Measurements from ENCODE around the gene RRM2.

The RRM2 gene

GRCh38 chr2:10163498-10164486 lies 41.3 kb downstream of the RRM2 start:
- Histone ChIP-seq H3F3A (ENCODE audit: insufficient read depth, low read length) (no peaks in the 10 kb centered on the region), H3K9me2 (replicated peaks; ENCODE audit: insufficient read depth, low read length) (no peaks in the 10 kb centered on the region), H3K4me1 (ENCODE audit: low read length) (no peaks in the 10 kb centered on the region), H3K36me3 (replicated peaks; ENCODE audit: insufficient read depth, low read length) (no peaks in the 10 kb centered on the region), H3K4me3 (ENCODE audit: low read length) (no peak overlapping the region), H2AFZ (ENCODE audit: low read length) (no peak overlapping the region), H3K4me2 (ENCODE audit: low read depth, low read length) (no peak overlapping the region), H3K27me3 (replicated peaks; ENCODE audit: insufficient read depth, low read length) (no peaks in the 10 kb centered on the region), H3K9me3 (replicated peaks; ENCODE audit: insufficient read depth, low read length) (no peaks in the 10 kb centered on the region), H3K27ac (ENCODE audit: low read length) (no peak overlapping the region), H3K79me2 (ENCODE audit: low read length) (no peaks in the 10 kb centered on the region), H4K20me1 (ENCODE audit: insufficient read depth, low read length) (no peaks in the 10 kb centered on the region), H3K9ac (ENCODE audit: low read length) (no peak overlapping the region)
- TF ChIP-seq, protein P1, sequence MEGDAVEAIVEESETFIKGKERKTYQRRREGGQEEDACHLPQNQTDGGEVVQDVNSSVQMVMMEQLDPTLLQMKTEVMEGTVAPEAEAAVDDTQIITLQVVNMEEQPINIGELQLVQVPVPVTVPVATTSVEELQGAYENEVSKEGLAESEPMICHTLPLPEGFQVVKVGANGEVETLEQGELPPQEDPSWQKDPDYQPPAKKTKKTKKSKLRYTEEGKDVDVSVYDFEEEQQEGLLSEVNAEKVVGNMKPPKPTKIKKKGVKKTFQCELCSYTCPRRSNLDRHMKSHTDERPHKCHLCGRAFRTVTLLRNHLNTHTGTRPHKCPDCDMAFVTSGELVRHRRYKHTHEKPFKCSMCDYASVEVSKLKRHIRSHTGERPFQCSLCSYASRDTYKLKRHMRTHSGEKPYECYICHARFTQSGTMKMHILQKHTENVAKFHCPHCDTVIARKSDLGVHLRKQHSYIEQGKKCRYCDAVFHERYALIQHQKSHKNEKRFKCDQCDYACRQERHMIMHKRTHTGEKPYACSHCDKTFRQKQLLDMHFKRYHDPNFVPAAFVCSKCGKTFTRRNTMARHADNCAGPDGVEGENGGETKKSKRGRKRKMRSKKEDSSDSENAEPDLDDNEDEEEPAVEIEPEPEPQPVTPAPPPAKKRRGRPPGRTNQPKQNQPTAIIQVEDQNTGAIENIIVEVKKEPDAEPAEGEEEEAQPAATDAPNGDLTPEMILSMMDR (IDR thresholded peaks at IDR 0.05; ENCODE audit: low read length), result no peak
- TF ChIP-seq EZH2phosphoT487 (IDR thresholded peaks at IDR 0.05; ENCODE audit: low read length) (no peak), EZH2 (optimal IDR thresholded peaks at IDR 0.05; ENCODE audit: low read depth, low read length) (no peak)
- no peak for DNase-seq

DNA sequence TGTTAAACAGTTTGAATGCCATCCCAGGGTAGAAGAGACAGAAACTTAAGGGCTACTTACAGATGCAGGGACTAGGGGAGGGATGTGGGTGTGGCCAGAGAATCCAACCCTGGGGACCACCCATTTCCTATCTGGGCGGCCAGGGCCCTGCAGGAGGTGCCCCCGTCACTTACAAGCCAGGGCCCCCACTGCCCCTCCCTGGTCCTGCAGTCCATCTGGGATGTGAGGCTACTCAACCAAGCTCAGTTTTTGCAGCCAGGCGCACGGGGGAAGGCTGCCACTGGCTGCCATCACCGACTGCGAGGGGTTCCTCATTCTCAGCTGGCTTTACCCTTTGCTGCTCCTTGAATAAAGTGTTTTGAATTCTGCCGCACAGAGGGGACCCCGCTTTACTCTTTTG lies 42.1 kb downstream of the RRM2 start:
- DNase-seq, result no peak
- H3K27me3 ChIP-seq (replicated peaks; ENCODE audit: insufficient read depth, low read length), result no peaks in the 10 kb centered on the region
- H3K27ac ChIP-seq (ENCODE audit: low read length), result no peak overlapping the region
- H3K9ac ChIP-seq (ENCODE audit: low read length), result no peak overlapping the region
- no peak overlapping the region for H3K4me2 ChIP-seq (ENCODE audit: low read depth, low read length)
- no peaks in the 10 kb centered on the region for H4K20me1 ChIP-seq (ENCODE audit: insufficient read depth, low read length)
- H3K4me1 ChIP-seq (ENCODE audit: low read length), result no peaks in the 10 kb centered on the region
- H3K9me3 ChIP-seq (replicated peaks; ENCODE audit: insufficient read depth, low read length), result no peaks in the 10 kb centered on the region
- H3K9me2 ChIP-seq (replicated peaks; ENCODE audit: insufficient read depth, low read length), result no peaks in the 10 kb centered on the region
- H3K79me2 ChIP-seq (ENCODE audit: low read length), result no peaks in the 10 kb centered on the region
- H3K36me3 ChIP-seq (replicated peaks; ENCODE audit: insufficient read depth, low read length), result no peaks in the 10 kb centered on the region
- no peaks in the 10 kb centered on the region for H3F3A ChIP-seq (ENCODE audit: insufficient read depth, low read length)
- no peak overlapping the region for H3K4me3 ChIP-seq (ENCODE audit: low read length)
- H2AFZ ChIP-seq (ENCODE audit: low read length), result no peak overlapping the region
- TF ChIP-seq EZH2 (optimal IDR thresholded peaks at IDR 0.05; ENCODE audit: low read depth, low read length) (no peak), EZH2phosphoT487 (IDR thresholded peaks at IDR 0.05; ENCODE audit: low read length) (no peak)
- TF ChIP-seq, protein P1 (IDR thresholded peaks at IDR 0.05; ENCODE audit: low read length), result no peak

GRCh38 chr2:10165282-10165681 lies 42.7 kb downstream of the RRM2 start:
- Histone ChIP-seq H4K20me1 (ENCODE audit: insufficient read depth, low read length) (no peaks in the 10 kb centered on the region), H3K27me3 (replicated peaks; ENCODE audit: insufficient read depth, low read length) (no peaks in the 10 kb centered on the region), H3K4me3 (ENCODE audit: low read length) (no peak overlapping the region), H3K9ac (ENCODE audit: low read length) (no peak overlapping the region), H3K36me3 (replicated peaks; ENCODE audit: insufficient read depth, low read length) (no peaks in the 10 kb centered on the region), H3K9me2 (replicated peaks; ENCODE audit: insufficient read depth, low read length) (no peaks in the 10 kb centered on the region), H3K4me1 (ENCODE audit: low read length) (no peaks in the 10 kb centered on the region), H3K9me3 (replicated peaks; ENCODE audit: insufficient read depth, low read length) (no peaks in the 10 kb centered on the region), H3K27ac (ENCODE audit: low read length) (no peak overlapping the region), H3F3A (ENCODE audit: insufficient read depth, low read length) (no peaks in the 10 kb centered on the region), H3K79me2 (ENCODE audit: low read length) (no peaks in the 10 kb centered on the region), H2AFZ (ENCODE audit: low read length) (no peak overlapping the region), H3K4me2 (ENCODE audit: low read depth, low read length) (no peak overlapping the region)
- TF ChIP-seq EZH2 (optimal IDR thresholded peaks at IDR 0.05; ENCODE audit: low read depth, low read length), result no peak
- TF ChIP-seq EZH2phosphoT487 (IDR thresholded peaks at IDR 0.05; ENCODE audit: low read length), result no peak
- TF ChIP-seq, protein P1 (IDR thresholded peaks at IDR 0.05; ENCODE audit: low read length), result no peak
- no peak for DNase-seq

All from MM.1S (cell line).